OCI-LY1 (cell line): ENCODE measurements around the gene MTPN.

Source experiments
- H2AFZ ChIP-seq: fragments of 200-600 bp; sonication (generic), shearing (Covaris generic); 2 replicates; pipeline ENCODE4 v1.6.0; 2014; ENCODE audit warnings: antibody characterized with exemption, mild to moderate bottlenecking, low read length
- H3F3A ChIP-seq: fragments of 200-600 bp; sonication (generic), shearing (Covaris generic); 2 replicates; pipeline ENCODE4 v1.6.0; 2014; ENCODE audit warnings: mild to moderate bottlenecking, antibody characterized with exemption, low read length, moderate library complexity; ENCODE audit not compliant: insufficient read depth
- H3K27ac ChIP-seq: fragments of 200-600 bp; sonication (generic); 2 replicates; pipeline ENCODE4 v1.5.1; 2014; ENCODE audit warnings: low read length, mixed run types, mild to moderate bottlenecking, low read depth; ENCODE audit not compliant: poor library complexity, severe bottlenecking
- H3K27me3 ChIP-seq: fragments of 200-600 bp; sonication (generic); 2 replicates; pipeline ENCODE4 v1.6.0; 2014; ENCODE audit warnings: antibody characterized with exemption, mild to moderate bottlenecking, low read length, moderate library complexity; ENCODE audit not compliant: insufficient read depth
- H3K36me3 ChIP-seq: fragments of 200-600 bp; sonication (generic); 2 replicates; pipeline ENCODE4 v1.6.1; 2014; ENCODE audit warnings: mild to moderate bottlenecking, antibody characterized with exemption, low read length, moderate library complexity, mixed read lengths; ENCODE audit not compliant: insufficient read depth
- H3K4me1 ChIP-seq: fragments of 200-600 bp; sonication (generic); 2 replicates; pipeline ENCODE4 v1.5.1; 2014; ENCODE audit warnings: mild to moderate bottlenecking, low read length, moderate library complexity; ENCODE audit not compliant: insufficient read depth, severe bottlenecking
- H3K4me2 ChIP-seq: fragments of 200-600 bp; sonication (generic), shearing (Covaris generic); 2 replicates; pipeline ENCODE4 v1.6.1; 2014; ENCODE audit warnings: low read length
- H3K4me3 ChIP-seq: fragments of 200-600 bp; sonication (generic); 2 replicates; pipeline ENCODE4 v1.5.1; 2014; ENCODE audit warnings: low read length, low read depth, mild to moderate bottlenecking, mixed read lengths; ENCODE audit not compliant: poor library complexity, severe bottlenecking
- H3K79me2 ChIP-seq: fragments of 200-600 bp; shearing (Covaris generic); 2 replicates; pipeline ENCODE4 v1.6.1; 2016; ENCODE audit warnings: mixed run types, low read length, mixed read lengths; ENCODE audit not compliant: insufficient read depth
- H3K9ac ChIP-seq: fragments of 200-600 bp; sonication (generic), shearing (Covaris generic); 2 replicates; pipeline ENCODE4 v1.6.1; 2014; ENCODE audit warnings: mild to moderate bottlenecking, low read length, mixed read lengths
- H3K9me2 ChIP-seq: fragments of 200-600 bp; sonication (generic), shearing (Covaris generic); 2 replicates; pipeline ENCODE4 v1.6.1; 2014; ENCODE audit warnings: low read depth, mild to moderate bottlenecking, low read length, mixed read lengths
- H3K9me3 ChIP-seq: fragments of 200-600 bp; shearing (Covaris generic); 2 replicates; pipeline ENCODE4 v1.6.1; 2014; ENCODE audit warnings: low read length, mixed read lengths
- H4K20me1 ChIP-seq: fragments of 200-600 bp; sonication (generic), shearing (Covaris generic); 2 replicates; pipeline ENCODE4 v1.6.0; 2016; ENCODE audit warnings: mild to moderate bottlenecking, low read length; ENCODE audit not compliant: insufficient read depth
- EZH2 ChIP-seq: fragments of 200-600 bp; sonication (generic), shearing (Covaris generic); IDR thresholded peaks from 2 replicates; pipeline ENCODE4 v1.8.0; 2017; ENCODE audit warnings: borderline replicate concordance, mixed run types, mild to moderate bottlenecking, antibody characterized with exemption, low read length, moderate library complexity, mixed read lengths
- TF ChIP-seq, protein P1 (sequence below): fragments of 200-600 bp; sonication (generic), shearing (Covaris generic); IDR thresholded peaks from 2 replicates; pipeline ENCODE4 v1.5.1; 2017; ENCODE audit warnings: mild to moderate bottlenecking, antibody characterized with exemption, low read length, moderate library complexity, mixed read lengths

MTPN gene

DNA sequence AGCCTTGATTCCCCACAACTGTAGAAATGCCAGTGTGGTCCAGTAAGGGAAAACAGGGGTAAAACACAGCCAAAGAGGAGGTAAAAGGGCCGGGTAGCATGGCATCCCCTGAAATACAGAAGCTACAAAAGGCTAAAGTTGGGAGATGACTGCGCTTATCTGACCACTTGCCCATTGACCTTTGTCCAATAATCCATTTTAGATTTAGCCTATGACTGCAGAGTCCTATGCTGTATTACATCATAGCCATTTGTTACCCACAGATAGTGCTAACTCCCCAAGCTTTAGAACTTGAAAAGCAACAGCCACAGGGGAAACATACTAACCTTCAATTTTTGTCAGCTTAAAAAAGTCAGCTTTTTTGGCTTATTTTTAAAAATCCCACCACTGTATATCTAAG, 26.2 kb downstream of the MTPN start:
- no peaks in the 10 kb centered on the region for H3F3A ChIP-seq
- H3K9ac ChIP-seq, result no peak overlapping the region
- no peaks in the 10 kb centered on the region for H3K27me3 ChIP-seq
- H2AFZ ChIP-seq, result no peak overlapping the region
- H3K36me3 ChIP-seq, result peaks cover 78% of the 10 kb centered on the region
- no peak overlapping the region for H3K27ac ChIP-seq
- H3K9me2 ChIP-seq, result no peaks in the 10 kb centered on the region
- no peak for TF ChIP-seq EZH2
- TF ChIP-seq, protein P1, sequence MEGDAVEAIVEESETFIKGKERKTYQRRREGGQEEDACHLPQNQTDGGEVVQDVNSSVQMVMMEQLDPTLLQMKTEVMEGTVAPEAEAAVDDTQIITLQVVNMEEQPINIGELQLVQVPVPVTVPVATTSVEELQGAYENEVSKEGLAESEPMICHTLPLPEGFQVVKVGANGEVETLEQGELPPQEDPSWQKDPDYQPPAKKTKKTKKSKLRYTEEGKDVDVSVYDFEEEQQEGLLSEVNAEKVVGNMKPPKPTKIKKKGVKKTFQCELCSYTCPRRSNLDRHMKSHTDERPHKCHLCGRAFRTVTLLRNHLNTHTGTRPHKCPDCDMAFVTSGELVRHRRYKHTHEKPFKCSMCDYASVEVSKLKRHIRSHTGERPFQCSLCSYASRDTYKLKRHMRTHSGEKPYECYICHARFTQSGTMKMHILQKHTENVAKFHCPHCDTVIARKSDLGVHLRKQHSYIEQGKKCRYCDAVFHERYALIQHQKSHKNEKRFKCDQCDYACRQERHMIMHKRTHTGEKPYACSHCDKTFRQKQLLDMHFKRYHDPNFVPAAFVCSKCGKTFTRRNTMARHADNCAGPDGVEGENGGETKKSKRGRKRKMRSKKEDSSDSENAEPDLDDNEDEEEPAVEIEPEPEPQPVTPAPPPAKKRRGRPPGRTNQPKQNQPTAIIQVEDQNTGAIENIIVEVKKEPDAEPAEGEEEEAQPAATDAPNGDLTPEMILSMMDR, result no peak
- peaks cover 45% of the 10 kb centered on the region for H3K79me2 ChIP-seq
- no peaks in the 10 kb centered on the region for H3K9me3 ChIP-seq
- H3K4me1 ChIP-seq, result peaks cover 7% of the 10 kb centered on the region
- no peak overlapping the region for H3K4me2 ChIP-seq
- H3K4me3 ChIP-seq, result no peak overlapping the region
- H4K20me1 ChIP-seq, result no peaks in the 10 kb centered on the region

DNA sequence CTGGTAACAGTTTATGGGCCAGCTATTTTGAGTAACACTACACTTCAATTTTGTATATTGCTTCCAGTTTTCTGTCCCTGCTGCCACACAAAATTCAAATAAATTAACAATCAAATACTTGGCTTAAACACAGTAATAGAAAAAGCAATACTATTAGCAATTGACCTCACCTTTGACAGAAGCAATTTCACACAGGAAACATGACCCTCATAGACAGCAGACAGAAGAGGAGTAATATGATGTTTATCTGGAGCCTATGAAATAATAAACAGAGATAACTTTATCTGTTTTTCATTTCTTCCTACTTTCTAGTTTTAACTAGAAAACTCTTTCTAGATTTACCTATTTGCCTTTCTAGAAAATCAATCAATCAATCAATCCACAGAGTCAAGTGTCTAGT, 26.7 kb downstream of the MTPN start:
- H3K9ac ChIP-seq, result no peak overlapping the region
- H3K9me3 ChIP-seq, result no peaks in the 10 kb centered on the region
- peaks cover 74% of the 10 kb centered on the region for H3K36me3 ChIP-seq
- H3K79me2 ChIP-seq, result peaks cover 39% of the 10 kb centered on the region
- H3K4me3 ChIP-seq, result no peak overlapping the region
- no peak overlapping the region for H3K27ac ChIP-seq
- no peaks in the 10 kb centered on the region for H3F3A ChIP-seq
- H3K9me2 ChIP-seq, result no peaks in the 10 kb centered on the region
- no peak overlapping the region for H3K4me2 ChIP-seq
- no peaks in the 10 kb centered on the region for H4K20me1 ChIP-seq
- peaks cover 7% of the 10 kb centered on the region for H3K4me1 ChIP-seq
- H2AFZ ChIP-seq, result no peak overlapping the region
- H3K27me3 ChIP-seq, result no peaks in the 10 kb centered on the region
- no peak for TF ChIP-seq EZH2
- TF ChIP-seq, protein P1, result no peak

DNA sequence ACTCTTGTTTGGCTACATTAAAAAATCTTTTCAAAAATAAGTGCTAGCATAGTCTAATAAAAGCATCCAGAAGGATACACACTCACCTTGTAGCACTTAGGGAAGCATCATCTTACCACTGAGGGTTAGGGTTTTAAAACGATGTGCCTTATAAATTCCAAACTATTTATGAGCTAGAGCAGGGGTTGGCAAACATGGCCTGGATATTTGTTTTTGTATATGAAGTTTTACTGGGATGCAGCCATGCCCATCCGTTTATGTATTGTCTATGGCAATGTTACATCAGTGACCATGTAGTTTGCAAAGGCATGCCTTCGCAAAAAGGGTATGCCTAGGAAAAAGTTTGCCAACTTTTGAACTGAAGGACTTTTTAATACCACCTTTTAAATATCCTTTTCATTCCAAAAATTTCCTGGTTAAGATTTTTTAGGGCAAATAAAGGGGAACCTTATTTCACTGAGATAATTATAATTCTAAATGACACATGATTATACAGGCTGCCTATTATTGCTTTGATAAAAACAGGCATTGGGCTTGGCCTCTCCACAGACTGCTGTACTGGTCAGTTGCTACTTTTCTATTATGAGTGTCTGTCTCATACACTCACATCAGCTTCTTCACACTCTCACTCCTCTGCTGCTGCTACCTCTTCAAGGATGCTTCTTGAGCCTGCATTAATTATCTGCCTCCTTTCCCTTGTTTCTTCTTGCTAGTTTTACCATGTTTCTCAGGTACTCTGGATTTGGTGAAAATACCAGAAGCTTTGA, 30.7 kb downstream of the MTPN start:
- Histone ChIP-seq H3K4me2 (no peak overlapping the region), H3K9me3 (no peaks in the 10 kb centered on the region), H3K9me2 (no peaks in the 10 kb centered on the region), H4K20me1 (no peaks in the 10 kb centered on the region), H3K27me3 (no peaks in the 10 kb centered on the region), H3K4me1 (peaks cover 7% of the 10 kb centered on the region), H3K79me2 (peaks cover 22% of the 10 kb centered on the region), H3K27ac (no peak overlapping the region), H3K4me3 (no peak overlapping the region), H3K9ac (no peak overlapping the region), H3K36me3 (peaks cover 81% of the 10 kb centered on the region), H2AFZ (no peak overlapping the region), H3F3A (no peaks in the 10 kb centered on the region)
- no peak for TF ChIP-seq EZH2
- TF ChIP-seq, protein P1, result no peak
